ENCODE measurements around the gene RNF113A.
"Not testable (repeated sequence)": the region's sequence is repeated elsewhere in the genome, so short reads cannot be mapped to it uniquely, and the experiment has no call there.

Gene RNF113A

DNA sequence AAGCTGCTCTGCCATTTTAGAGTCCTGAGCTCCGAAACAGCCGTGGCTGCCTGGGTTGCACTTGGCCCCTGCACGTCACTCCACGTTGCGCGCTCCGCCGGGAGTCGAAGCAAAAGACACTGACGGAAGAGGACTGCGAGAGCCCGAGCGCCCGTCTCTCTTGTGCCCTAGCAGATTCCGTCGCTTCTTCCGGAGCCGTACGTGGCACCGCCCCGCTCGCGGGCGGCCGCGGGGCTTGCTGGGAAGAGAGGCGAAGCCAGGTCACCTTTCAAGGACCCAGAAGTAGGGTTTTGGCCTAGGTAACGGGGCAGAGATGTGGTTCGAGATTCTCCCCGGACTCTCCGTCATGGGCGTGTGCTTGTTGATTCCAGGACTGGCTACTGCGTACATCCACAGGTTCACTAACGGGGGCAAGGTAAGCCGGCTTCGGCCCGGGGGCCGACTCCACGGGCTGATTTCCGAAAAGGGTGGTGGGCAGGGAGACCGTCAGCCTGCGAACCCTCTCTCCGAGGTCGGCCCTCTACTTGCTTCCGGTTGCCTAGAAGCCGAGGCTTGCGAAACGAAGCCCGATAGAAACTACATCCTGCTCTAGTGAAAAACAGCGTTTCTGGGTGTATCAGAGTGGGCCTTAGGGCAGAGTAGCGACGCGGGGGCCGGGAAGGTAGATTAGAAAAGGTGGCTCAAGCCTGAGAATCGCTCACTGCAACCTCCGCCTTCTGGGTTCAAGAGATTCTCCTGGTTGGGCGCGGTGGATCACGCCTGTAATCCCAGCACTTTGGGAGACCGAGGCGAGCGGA lies at the start of gene RNF113A, which contains the start of gene NDUFA1:
Gene RNF113A, minus strand, starts transcription at position 135 of the 797 bp plus-strand sequence. Its CDS starts 120 bp downstream, at position 15.
Gene NDUFA1, plus strand, starts transcription at position 234 of the 797 bp plus-strand sequence. Its CDS starts 80 bp downstream, at position 314.
- DNase-seq = peak; percentile 93

GRCh38 chrX:119919835-119920585 lies 48.5 kb upstream of the RNF113A start:
- no peak for DNase-seq

DNA sequence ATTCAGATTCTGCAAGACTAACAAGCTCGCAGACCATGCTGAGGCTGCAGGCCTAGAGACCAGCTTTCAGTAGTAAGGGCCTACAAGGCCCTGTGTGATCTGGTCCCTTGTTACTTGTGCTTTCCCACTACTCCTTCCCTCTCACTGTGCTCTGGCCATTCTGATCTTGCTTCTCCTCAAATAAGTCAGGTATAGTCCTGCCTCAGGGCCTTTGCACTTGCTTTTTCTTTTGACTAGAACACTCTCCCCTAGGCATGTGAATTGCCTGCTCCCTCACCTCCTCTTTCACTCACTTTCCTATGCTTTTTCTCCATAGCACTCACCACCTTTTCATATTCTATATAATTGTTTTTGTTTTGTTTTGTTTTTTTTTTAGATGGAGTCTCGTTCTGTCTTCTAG lies 46.3 kb upstream of the RNF113A start:
- DNase-seq = no peak

DNA sequence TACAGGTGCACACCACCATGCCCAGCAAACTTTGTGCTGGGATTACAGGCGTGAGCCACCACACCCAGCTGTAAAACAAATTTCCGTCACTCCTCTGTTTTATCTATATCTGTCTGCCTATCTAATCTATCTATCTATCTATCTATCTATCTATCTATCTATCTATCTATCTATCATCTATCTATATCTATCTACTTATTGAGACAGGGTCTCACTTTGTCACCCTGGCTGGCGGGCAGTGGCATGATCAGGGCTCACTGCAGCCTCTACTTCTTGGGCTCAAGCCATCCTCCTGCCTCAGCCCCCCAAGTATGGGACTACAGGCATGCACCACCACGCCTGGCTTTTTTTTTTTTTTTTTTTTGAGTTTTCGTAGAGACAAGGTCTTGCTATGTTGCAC lies 44.8 kb upstream of the RNF113A start:
- no peak for DNase-seq

DNA sequence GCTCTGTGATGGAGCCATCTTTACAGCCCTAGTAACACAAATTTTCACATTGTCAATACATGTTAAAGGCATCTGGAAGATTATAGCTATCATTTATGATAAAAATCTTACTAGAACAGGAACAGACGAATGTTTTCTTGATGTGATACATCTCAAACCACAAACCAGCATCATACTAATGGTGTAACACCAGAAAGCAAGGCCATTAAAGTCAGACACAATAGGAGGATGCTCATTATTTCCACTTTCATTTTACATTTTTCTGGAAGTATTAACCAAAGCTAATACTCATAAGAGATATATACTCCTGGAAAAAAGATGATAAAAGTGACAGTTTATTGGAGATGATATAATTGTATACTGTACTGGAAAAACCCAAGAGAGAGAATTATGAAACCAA lies 29.4 kb upstream of the RNF113A start:
- DNase-seq = no peak

- no peak for DNase-seq
Measured at GRCh38 chrX:119899125-119899524, 27.6 kb upstream of the RNF113A start.

- peak; percentile 75 for DNase-seq
Measured at GRCh38 chrX:119895843-119896326, 24.4 kb upstream of the RNF113A start, which contains the start of gene AKAP14. Gene AKAP14 (plus strand): TSS chrX:119895893. CDS start chrX:119903224, 7,331 bp downstream.

- not testable (repeated sequence) for DNase-seq
Measured at GRCh38 chrX:119891961-119892692, 20.6 kb upstream of the RNF113A start.

DNA sequence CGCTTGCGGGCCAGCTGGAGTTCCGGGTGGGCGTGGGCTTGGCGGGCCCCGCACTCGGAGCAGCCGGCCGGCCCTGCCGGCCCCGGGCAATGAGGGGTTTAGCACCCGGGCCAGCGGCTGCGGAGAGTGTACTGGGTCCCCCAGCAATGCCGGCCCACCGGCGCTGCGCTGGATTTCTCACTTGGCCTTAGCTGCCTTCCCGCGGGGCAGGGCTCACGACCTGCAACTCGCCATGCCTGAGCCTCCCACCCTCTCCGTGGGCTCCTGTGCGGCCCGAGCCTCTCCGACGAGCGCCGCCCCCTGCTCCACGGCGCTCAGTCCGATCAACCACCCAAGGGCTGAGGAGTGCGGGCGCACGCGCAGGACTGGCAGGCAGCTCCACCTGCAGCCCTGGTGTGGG lies 19.1 kb upstream of the RNF113A start:
- not testable (repeated sequence) for DNase-seq

- DNase-seq = peak; percentile 88
Measured at GRCh38 chrX:119887721-119888425, 16.3 kb upstream of the RNF113A start.

DNA sequence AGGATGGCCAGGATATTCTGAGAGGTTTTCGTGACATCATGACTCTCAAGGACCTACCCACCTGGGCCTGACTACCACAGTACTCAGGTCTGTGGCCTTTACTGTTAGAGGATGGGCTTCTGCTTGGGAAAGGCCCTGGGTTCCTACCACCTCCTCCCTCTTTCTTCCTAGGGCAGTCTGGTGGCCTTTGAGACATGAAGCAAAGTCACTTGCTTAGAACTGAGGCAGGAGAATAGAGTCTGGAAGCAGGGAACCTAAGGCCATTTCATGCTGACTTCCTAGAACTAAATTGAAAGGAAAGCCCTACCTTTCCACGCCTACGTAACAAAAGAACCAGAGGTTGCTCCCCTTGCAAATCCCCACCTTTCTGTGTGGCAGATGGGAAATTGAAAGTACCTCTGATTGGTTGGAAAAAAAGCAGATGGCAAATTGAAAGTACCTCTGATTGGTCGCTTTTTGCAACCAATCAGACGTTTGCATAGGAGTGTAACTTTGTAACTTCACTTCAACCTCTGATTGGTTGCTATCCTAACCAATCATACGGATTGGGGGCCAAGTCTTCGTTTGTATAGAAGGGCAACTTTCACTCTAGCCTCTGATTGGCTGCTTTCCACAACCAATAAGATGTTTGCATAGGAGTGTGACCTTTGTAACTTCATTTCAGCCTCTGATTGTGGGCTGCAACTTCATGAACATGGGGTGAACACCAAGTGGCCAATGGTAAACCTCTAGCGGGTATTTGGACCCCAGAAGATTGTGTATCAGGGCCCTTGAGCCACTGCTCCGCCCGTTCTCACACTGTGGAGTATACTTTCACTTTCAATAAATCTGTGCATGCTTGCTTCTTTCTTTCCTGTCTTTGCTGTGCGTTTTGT lies 14.3 kb upstream of the RNF113A start:
- DNase-seq = peak; percentile 10

DNA sequence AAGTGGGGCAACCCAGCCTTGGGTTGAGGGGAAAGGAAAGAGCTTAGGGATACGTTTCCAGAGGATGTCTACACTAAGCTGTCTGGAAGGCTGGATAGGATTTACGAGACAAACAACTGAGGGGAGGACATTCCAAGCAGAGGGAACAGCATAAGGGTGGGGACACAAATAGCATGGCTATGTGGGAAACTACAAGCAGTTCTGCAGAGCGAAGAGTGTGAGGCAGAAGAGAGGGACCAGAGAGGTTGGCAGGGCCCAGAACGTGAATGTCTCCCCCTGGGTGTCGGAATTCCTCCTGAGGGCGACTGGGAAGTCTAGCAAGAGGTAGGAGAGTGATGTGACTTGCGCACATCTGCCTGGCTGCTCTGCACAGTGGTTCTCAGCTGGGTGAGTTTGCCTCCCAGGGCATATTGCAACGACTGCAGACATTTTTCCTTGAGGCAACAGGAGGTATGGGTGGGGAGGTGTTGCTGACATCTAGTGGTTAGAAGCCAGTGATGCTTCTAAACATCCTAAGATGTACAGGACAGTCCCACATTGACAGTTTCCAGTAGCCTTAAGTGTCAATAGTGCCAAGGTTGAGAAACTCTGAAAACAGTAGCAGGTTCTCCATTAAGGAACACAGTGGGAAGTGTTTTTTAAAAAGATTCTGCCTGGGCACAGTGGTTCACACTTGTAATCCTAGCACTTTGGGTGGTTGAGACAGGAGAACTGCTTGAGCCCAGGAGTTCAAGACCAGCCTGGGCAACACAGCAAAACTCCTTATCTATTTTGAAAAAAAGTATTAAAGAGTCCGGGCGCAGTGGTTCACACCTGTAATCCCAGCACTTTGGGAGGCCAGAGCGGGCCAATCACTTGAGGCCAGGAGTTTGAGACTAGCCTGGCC lies 9.3 kb upstream of the RNF113A start:
- peak; percentile 81 for DNase-seq

- DNase-seq = no peak
Measured at GRCh38 chrX:119880076-119880475, 8.5 kb upstream of the RNF113A start.

GRCh38 chrX:119878740-119879139 lies 7.2 kb upstream of the RNF113A start:
- no peak for DNase-seq

GRCh38 chrX:119871245-119871598 lies 311 bp downstream of the RNF113A start:
- DNase-seq = peak; percentile 65

- DNase-seq = peak; percentile 65
Measured at GRCh38 chrX:119870626-119871131, 854 bp downstream of the RNF113A start.

DNA sequence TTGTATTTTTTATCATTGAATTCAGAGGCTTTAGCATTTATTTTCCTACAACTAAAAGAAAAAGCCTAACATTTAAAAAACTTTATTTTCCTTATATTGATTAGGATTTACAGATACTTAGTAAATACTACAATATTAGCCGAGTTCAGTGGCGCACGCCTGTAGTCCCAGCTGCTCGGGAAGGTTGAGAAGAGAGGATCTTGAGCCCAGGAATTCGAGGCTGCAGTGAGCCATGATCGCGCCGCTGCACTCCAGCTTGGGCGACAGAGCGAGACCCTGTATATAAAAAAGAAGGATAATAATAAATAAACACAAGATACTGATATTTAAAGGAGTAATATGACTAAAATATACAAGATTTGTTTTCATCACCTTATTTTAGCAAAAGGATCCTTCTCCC lies 18.1 kb downstream of the RNF113A start:
- peak; percentile 32 for DNase-seq

DNA sequence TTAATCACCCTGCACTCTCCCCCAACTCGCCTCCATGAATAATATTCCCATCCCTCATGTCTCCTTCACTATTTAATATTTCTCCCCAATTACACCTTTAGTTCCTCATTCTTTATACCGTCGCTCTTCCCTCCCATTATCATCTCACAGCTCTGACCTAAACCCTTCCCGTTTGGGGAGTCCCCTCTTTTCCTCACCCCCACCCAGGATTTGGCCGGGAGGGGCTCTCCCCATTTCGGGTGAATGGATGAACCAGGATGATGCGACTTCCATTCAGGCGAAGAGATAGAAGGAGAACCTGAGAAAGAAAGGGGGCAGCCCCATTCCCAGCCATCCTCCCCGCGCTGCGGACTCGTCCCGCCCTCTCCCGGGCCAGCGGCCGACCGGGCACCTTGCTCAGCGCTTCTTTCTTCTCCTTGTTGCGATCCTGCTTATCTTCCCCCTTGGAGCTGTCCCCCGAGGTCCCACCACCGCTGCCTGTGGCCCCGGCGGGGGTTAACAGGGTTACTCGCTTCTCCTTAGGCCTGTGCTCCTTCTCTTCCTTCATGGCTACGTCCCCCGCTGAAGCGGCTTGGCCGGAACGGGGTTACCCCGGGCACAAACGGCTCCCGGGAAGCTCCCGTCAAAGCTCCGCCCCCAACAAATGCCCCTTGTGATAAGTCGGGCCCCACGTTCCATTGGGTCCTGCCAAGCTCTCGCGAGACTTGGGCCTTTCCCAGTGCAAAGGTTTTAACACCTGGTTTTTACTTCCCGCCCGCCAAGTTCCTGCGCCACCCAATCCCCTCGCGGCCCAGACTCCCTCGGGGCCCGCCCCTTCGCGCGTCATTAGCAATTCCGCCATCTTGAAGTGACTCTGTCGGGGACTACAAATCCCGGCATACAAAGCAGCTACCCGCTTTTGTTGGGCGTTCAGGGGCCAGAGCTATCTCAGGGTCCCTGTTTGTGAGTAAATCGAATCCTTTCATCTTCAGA lies 18.9 kb downstream of the RNF113A start, which contains the start of gene UPF3B:
Gene UPF3B, minus strand, starts transcription at position 582 of the 972 bp plus-strand sequence. Its CDS starts 35 bp downstream, at position 547.
- DNase-seq = peak; percentile 100

GRCh38 chrX:119833905-119834304 lies 37.6 kb downstream of the RNF113A start:
- no peak for DNase-seq

Data from NCI-H82 (cell line).